T-helper 22 cell (primary cell): ENCODE results near the gene KSR1.

Experiments used
- DNase-seq: peaks from one replicate; pipeline ENCODE4 v3.0.0-alpha.2; 2020; ENCODE audit warnings: low read depth

Gene KSR1

GRCh38 chr17:27535178-27535928 is 79.1 kb downstream of the KSR1 start:
- DNase-seq: no peak

GRCh38 chr17:27535975-27536374 is 79.7 kb downstream of the KSR1 start:
- DNase-seq: no peak

GRCh38 chr17:27536781-27537180 is 80.5 kb downstream of the KSR1 start:
- no peak for DNase-seq

- no peak for DNase-seq
Measured at GRCh38 chr17:27538156-27538955, 82.1 kb downstream of the KSR1 start.

GRCh38 chr17:27539152-27539551 is 82.9 kb downstream of the KSR1 start:
- DNase-seq: no peak

GRCh38 chr17:27539794-27540317 is 83.6 kb downstream of the KSR1 start:
- no peak for DNase-seq

- DNase-seq: no peak
Measured at GRCh38 chr17:27540318-27541101, 84.3 kb downstream of the KSR1 start.

GRCh38 chr17:27541301-27542023 is 85.2 kb downstream of the KSR1 start:
- DNase-seq: no peak

GRCh38 chr17:27542841-27543463 is 86.7 kb downstream of the KSR1 start:
- no peak for DNase-seq

GRCh38 chr17:27543464-27543856 is 87.2 kb downstream of the KSR1 start:
- no peak for DNase-seq

GRCh38 chr17:27543958-27544349 is 87.7 kb downstream of the KSR1 start:
- no peak for DNase-seq

GRCh38 chr17:27544350-27545131 is 88.3 kb downstream of the KSR1 start:
- DNase-seq: no peak

- no peak for DNase-seq
Measured at GRCh38 chr17:27545562-27546229, 89.4 kb downstream of the KSR1 start.

GRCh38 chr17:27546624-27547300 is 90.5 kb downstream of the KSR1 start:
- no peak for DNase-seq

- no peak for DNase-seq
Measured at GRCh38 chr17:27547301-27547683, 91.0 kb downstream of the KSR1 start.

GRCh38 chr17:27548369-27548768 is 92.1 kb downstream of the KSR1 start:
- DNase-seq: no peak

- DNase-seq: no peak
Measured at GRCh38 chr17:27549251-27549893, 93.1 kb downstream of the KSR1 start.

- DNase-seq: no peak
Measured at GRCh38 chr17:27550291-27550930, 94.2 kb downstream of the KSR1 start.
